Dermis blood vessel endothelial cell (primary cell): Measurements from ENCODE around the gene TSSC4. TPM values are rescaled to one million over a fixed set of nuclear protein-coding genes. Genes with fewer than 3 reads are reported as not detected.

ENCODE experiments used
- DNase-seq: peaks from one replicate; pipeline ENCODE4 v3.0.0; 2010
- total RNA-seq: library from RNA; depleted of rRNA; stranded (reverse); fragments of >200 nt; gene quantifications from 2 replicates; pipeline ENCODE4 v1.2.3, GENCODE V29; 2014

The TSSC4 gene
- total RNA-seq, 1 donor from 2014 or later = 87.6 TPM

- DNase-seq = no peak
These were observed 34.9 kb downstream of the TSSC4 start for GRCh38 chr11:2435288-2436012.

GRCh38 chr11:2436013-2436520 is 35.5 kb downstream of the TSSC4 start:
- DNase-seq = no peak

GRCh38 chr11:2436521-2437031 is 36.0 kb downstream of the TSSC4 start:
- no peak for DNase-seq

GRCh38 chr11:2437516-2437915 is 37.0 kb downstream of the TSSC4 start:
- DNase-seq = no peak

- no peak for DNase-seq
These were observed 39.3 kb downstream of the TSSC4 start for GRCh38 chr11:2439820-2440219.

- DNase-seq = no peak
These were observed 40.1 kb downstream of the TSSC4 start for GRCh38 chr11:2440646-2441045.

- DNase-seq = no peak
These were observed 40.6 kb downstream of the TSSC4 start for GRCh38 chr11:2441171-2441570.

- no peak for DNase-seq
These were observed 42.0 kb downstream of the TSSC4 start for GRCh38 chr11:2442589-2442988.

- DNase-seq = no peak
These were observed 42.9 kb downstream of the TSSC4 start for GRCh38 chr11:2443406-2443805.

- no peak for DNase-seq
These were observed 43.6 kb downstream of the TSSC4 start, which contains the start of gene TRPM5 for GRCh38 chr11:2443881-2444820. Gene TRPM5 (minus strand): TSS chr11:2444514. CDS start chr11:2423036, 21,478 bp downstream.

GRCh38 chr11:2444821-2445745 is 44.5 kb downstream of the TSSC4 start, which contains the start of gene KCNQ1:
Gene KCNQ1 (plus strand): TSS chr11:2445008. CDS start chr11:2445099, 91 bp downstream.
- DNase-seq = peak; percentile 7

- no peak for DNase-seq
These were observed 45.4 kb downstream of the TSSC4 start for GRCh38 chr11:2445746-2446551.

- DNase-seq = no peak
These were observed 46.2 kb downstream of the TSSC4 start for GRCh38 chr11:2446590-2447252.

GRCh38 chr11:2447253-2447950 is 46.9 kb downstream of the TSSC4 start:
- DNase-seq = no peak

- no peak for DNase-seq
These were observed 47.6 kb downstream of the TSSC4 start for GRCh38 chr11:2447951-2448650.

- DNase-seq = no peak
These were observed 48.4 kb downstream of the TSSC4 start for GRCh38 chr11:2448661-2449547.

- DNase-seq = no peak
These were observed 49.2 kb downstream of the TSSC4 start for GRCh38 chr11:2449548-2450320.
